GM12865 (cell line): ENCODE data around the gene NBEA.

Experiments used
- DNase-seq: peaks from one replicate; pipeline ENCODE4 v3.0.0; 2010; ENCODE audit warnings: low read depth
- H3K4me3 ChIP-seq: 2 replicates; pipeline ENCODE4 v1.5.1; 2011; ENCODE audit warnings: mild to moderate bottlenecking, low read depth, low read length, control low read depth
- CTCF ChIP-seq: IDR thresholded peaks from 2 replicates; pipeline ENCODE4 v1.5.1; 2011; ENCODE audit warnings: low read length, control low read depth, low read depth, inconsistent platforms; ENCODE audit not compliant: insufficient read depth; ENCODE audit errors: missing control alignments

The NBEA gene

DNA sequence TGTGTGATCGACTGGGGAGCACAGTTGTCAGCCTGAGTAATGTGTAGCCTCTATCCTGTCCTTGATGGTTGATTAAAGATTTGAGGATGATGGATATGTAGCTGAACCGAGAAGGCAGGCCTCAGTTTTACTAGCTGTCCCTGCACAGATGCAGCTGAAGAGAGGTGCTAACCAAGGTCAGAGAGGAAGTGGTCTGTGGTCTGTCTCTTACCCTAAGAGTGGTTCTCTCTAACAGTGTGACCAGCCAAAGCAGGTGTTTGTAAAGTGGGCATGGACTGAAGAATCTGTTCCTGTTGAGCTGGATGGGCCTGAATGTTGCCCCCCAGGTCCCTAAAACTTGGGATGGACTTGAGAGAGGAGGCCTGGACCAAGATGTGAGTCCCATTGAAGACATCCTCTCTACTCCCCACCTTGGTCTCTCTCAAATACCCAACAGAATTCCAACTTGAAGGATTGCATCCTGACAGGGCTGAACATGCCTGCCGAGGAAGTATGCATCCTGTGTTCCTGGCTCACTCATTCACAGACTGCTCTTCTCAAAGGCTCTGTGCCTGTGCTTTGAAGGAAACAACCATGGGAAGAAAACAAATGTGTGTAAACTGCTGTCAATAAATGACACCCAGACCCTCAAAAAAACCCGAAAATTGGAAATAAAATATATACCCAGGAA lies 310.6 kb downstream of the NBEA start:
- no peak overlapping the region for H3K4me3 ChIP-seq
- peak; percentile 63 for DNase-seq
- TF ChIP-seq CTCF: no peak

- TF ChIP-seq CTCF: no peak
- DNase-seq: no peak
Observed at GRCh38 chr13:35255241-35255640, 313.2 kb downstream of the NBEA start.

GRCh38 chr13:35256459-35257148 lies 314.5 kb downstream of the NBEA start:
- H3K4me3 ChIP-seq: no peak overlapping the region
- DNase-seq: no peak
- no peak for TF ChIP-seq CTCF

More at GRCh38 chr13:35255241-35255640, 313.2 kb downstream of the NBEA start:
- no peak overlapping the region for H3K4me3 ChIP-seq

GRCh38 chr13:35260316-35260715 lies 318.2 kb downstream of the NBEA start:
- no peak overlapping the region for H3K4me3 ChIP-seq
- TF ChIP-seq CTCF: no peak
- no peak for DNase-seq

GRCh38 chr13:35266412-35266811 lies 324.3 kb downstream of the NBEA start:
- no peak overlapping the region for H3K4me3 ChIP-seq
- TF ChIP-seq CTCF: no peak
- DNase-seq: no peak

- H3K4me3 ChIP-seq: no peak overlapping the region
- no peak for DNase-seq
- no peak for TF ChIP-seq CTCF
Observed at GRCh38 chr13:35278917-35279316, 336.8 kb downstream of the NBEA start.

DNA sequence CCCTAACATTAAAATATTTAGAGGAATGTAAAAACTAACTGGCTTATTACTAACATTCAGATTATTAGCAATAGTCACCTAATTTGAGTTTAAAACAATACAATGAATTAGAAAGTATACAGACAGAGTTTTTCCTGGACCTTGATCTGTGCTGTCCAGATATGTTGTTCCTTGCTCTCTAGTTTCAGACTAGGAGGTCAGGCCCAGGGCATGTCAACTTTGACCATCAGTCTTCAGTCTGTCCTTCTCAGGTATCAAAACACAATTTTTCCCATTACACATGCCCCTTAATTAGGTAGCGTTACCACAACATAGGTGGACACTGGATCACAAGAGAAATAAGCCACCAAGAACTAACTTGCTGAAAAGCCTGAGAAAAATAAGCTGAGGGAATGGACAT lies 337.4 kb downstream of the NBEA start:
- TF ChIP-seq CTCF: no peak
- no peak for DNase-seq
- no peak overlapping the region for H3K4me3 ChIP-seq
